ENCODE results near the gene RBM44.
"Not testable (repeated sequence)": the region's sequence is repeated elsewhere in the genome, so short reads cannot be mapped to it uniquely, and the experiment has no call there.

The RBM44 gene

GRCh38 chr2:237779521-237779920, 19.1 kb upstream of the RBM44 start:
- no peak overlapping the region for H3K27ac ChIP-seq
- no peak for DNase-seq (ENCODE audit: low read depth, low spot score)

DNA sequence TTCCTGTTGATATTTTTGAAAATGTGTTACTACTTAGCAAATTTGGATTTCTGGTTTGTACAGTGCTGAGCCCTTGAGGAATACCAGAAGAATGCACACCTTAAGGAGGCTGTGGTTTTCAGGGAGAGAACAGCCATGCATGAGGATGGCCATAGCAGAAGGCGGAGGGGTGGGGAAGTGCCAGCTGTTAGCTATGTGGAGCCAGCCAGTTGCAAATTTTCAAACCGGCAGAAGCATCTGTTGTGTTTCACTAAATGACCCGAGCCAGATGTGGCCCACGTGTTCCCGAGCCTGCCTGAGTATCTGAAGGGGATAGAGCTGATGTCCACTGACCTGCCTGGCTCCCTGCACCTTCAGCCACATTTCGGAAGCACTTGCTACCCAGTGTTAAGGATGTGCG, 16.4 kb upstream of the RBM44 start:
- H3K27ac ChIP-seq = no peak overlapping the region
- DNase-seq (ENCODE audit: low read depth, low spot score) = no peak

DNA sequence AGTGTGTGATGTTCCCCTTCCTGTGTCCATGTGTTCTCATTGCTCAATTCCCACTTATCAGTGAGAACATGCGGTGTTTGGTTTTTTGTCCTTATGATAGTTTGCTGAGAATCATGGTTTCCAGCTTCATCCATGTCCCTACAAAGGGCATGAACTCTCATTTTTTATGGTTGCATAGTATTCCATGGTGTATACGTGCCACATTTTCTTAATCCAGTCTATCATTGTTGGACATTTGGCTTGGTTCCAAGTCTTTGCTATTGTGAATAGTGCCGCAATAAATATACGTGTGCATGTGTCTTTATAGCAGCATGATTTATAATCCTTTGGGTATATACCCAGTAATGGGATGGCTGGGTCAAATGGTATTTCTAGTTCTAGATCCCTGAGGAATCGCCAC, 14.9 kb upstream of the RBM44 start:
- not testable (repeated sequence) for DNase-seq (ENCODE audit: low read depth, low spot score); H3K27ac ChIP-seq

GRCh38 chr2:237786936-237787335, 11.6 kb upstream of the RBM44 start:
- DNase-seq (ENCODE audit: low read depth, low spot score) = no peak

GRCh38 chr2:237790353-237790752, 8.2 kb upstream of the RBM44 start:
- no peak for DNase-seq (ENCODE audit: low read depth, low spot score)
- no peak overlapping the region for H3K27ac ChIP-seq

More at GRCh38 chr2:237786936-237787335, 11.6 kb upstream of the RBM44 start:
- H3K27ac ChIP-seq = no peak overlapping the region

GRCh38 chr2:237791977-237792727, 6.4 kb upstream of the RBM44 start:
- DNase-seq (ENCODE audit: low read depth, low spot score) = no peak
- no peak overlapping the region for H3K27ac ChIP-seq

- DNase-seq (ENCODE audit: low read depth, low spot score) = no peak
- no peak overlapping the region for H3K27ac ChIP-seq
Measured at GRCh38 chr2:237797253-237797652, 1.3 kb upstream of the RBM44 start.

DNA sequence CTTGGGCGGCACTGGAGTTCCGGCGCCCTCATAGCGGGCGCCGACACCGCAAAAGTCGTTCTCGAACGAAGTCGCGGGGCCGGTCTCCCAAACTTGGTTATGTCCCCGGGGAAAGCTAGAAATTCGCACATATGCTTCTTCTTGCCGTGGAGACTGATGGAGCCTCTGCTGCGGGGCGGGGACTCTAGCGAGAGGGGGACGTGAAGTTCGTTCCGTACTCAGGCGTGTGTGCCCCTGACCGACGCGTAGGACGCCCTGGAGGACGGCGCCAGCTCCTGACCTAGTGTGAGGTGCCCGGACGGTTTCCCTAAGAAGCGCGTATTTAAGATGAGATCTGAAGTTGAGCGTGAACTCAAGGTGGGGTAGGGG, 465 bp downstream of the RBM44 start:
- no peak overlapping the region for H3K27ac ChIP-seq
- no peak for DNase-seq (ENCODE audit: low read depth, low spot score)

DNA sequence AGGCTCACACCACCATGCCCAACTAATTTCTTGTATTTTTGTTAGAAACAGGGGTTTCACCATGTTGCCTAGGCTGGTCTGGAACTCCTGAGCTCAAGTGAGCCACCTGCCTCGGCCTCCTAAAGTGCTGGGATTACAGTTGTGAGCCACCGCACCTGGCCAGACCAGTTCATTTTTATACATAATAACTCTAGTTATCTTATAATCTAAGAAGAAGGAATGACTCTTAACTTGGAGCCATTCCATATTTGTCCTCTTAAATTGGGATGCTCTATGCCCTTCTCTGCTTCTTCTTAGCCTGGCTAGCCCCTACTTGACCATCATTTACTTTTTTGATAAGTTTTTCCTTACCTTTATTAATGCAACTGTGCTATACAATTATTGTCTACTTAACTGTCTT, 2.9 kb downstream of the RBM44 start:
- no peak for DNase-seq (ENCODE audit: low read depth, low spot score)
- H3K27ac ChIP-seq = no peak overlapping the region

DNA sequence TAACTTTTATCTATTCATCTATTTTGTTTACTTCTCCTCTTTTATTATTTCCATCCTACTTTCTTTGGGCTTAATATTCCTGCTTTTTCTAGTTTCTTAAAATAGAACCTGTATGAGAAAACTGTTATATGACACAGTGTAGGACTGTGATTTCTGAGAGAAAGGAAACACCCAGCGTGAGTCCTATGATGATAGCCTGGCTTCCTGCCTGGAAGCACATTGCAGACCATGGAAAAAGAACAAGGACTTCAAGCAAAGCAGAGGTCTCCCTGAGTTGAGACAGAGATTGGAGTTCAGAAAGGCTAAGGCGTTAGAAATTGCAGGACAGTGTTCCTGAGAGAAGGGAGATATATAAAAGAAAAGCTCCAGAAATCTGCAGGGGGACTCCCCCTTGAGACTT, 7.8 kb downstream of the RBM44 start:
- no peak for DNase-seq (ENCODE audit: low read depth, low spot score)

GRCh38 chr2:237815637-237816036, 17.1 kb downstream of the RBM44 start:
- no peak for DNase-seq (ENCODE audit: low read depth, low spot score)
- H3K27ac ChIP-seq = no peak overlapping the region

More for the DNA sequence above, 7.8 kb downstream of the RBM44 start:
- H3K27ac ChIP-seq = no peak overlapping the region

DNA sequence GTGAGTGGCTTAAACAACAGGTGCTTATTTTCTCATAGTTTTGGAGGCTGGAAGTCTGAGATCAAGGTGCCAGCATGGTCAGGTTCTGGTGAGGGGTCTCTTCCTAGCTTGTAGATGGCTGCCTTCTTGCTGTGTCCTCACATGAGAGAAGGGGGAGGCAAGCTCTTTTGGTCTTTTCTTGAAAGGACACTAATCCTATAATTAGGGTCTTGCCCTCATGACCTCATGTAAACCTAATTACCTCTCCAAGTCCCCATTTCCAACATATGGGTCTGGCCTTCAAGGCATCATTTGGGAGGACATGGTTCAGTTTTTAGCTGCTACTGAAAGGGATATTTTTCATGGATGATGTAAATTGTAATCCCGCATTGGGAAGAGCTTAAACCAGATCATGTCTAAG, 18.0 kb downstream of the RBM44 start:
- no peak overlapping the region for H3K27ac ChIP-seq
- DNase-seq (ENCODE audit: low read depth, low spot score) = no peak

- no peak overlapping the region for H3K27ac ChIP-seq
- peak; percentile 66 for DNase-seq (ENCODE audit: low read depth, low spot score)
Measured at GRCh38 chr2:237818066-237818473, 19.5 kb downstream of the RBM44 start.

DNA sequence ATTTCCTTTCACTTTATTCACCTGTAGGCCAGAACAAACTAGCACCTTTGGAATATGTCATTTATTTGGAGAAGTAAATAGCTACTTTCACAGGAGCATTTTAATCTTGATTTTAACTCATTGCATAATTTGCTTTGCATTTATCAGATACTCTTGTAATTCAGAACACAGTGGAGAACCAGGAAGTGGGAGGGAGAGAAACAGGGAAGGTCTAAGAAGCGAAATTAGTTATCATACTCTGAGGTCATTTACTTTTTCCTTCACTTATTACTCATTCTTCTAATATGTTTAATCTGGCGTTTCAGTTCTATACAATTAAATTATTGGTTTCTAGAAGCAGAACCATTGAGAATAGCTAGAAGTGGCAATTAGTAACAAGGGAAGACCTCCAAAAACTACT, 20.7 kb downstream of the RBM44 start:
- no peak overlapping the region for H3K27ac ChIP-seq
- DNase-seq (ENCODE audit: low read depth, low spot score) = no peak

- no peak overlapping the region for H3K27ac ChIP-seq
- DNase-seq (ENCODE audit: low read depth, low spot score) = no peak
Measured at GRCh38 chr2:237820421-237820820, 21.8 kb downstream of the RBM44 start.

- no peak for DNase-seq (ENCODE audit: low read depth, low spot score)
- H3K27ac ChIP-seq = no peak overlapping the region
Measured at GRCh38 chr2:237823544-237823943, 25.0 kb downstream of the RBM44 start.

GRCh38 chr2:237824085-237824484, 25.5 kb downstream of the RBM44 start:
- H3K27ac ChIP-seq = no peak overlapping the region
- no peak for DNase-seq (ENCODE audit: low read depth, low spot score)

DNA sequence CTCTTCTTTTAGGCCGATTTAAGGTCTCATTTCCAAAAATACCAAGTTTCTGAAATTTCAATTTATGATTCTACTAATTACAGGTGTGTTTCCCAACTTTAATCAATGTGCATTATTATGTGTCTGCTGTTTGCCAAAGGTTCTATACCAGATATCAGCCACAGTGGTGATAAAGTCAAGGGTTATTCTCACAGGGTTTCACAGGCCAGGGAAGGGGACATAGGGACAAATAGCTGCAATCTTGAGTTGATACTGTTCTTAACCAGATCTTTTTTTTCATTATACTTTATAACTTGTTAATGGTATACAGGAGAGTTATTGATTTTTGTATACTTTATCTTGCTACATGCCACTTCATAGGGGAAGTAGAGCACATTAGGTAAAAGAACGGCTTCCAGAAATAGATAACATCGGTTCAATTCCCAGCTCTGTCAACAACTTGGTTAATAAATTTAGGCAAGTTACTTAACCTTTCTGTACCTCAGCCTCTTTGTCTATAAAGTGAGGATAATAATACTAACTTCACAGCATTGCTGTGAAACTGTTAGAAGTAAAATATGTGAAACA, 28.9 kb downstream of the RBM44 start:
- DNase-seq (ENCODE audit: low read depth, low spot score) = no peak
- H3K27ac ChIP-seq = no peak overlapping the region

DNA sequence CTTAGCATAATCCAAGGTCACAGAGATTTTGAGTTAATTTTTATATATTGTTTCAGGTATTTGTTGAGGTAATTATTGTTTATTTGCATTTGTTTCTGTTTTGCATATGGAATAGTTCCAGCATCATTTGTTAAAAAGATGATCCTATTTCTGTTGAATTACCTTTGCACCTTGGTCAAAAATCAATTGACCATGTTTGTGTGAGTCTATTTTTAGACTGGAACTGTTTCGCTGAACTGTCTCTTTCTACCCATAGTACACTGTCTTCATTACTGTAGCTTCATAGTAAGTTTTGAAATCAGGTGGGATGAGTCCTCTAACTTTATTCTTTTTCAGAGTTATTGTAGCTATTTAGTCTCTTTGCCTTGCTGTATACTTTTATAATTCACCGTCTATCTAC, 31.9 kb downstream of the RBM44 start:
- no peak overlapping the region for H3K27ac ChIP-seq
- no peak for DNase-seq (ENCODE audit: low read depth, low spot score)

DNA sequence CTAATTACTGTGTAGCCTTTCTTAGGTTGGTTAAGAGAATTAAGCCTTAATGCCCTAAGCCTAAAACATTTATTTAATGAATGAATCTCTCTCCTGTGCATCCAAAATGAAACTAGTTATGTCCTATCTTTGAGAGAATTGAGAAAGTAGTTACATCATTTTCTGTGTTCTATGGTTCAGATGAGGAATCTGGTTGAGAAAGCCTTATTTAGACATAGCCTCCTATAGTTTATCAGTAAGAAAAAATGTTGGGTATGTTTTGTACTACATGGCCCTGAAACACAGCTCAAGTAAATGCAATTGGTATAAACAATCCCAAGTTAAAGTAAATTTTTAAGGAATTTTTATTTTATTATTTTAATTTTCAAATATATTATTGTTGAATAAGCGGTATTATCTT, 35.0 kb downstream of the RBM44 start:
- no peak for DNase-seq (ENCODE audit: low read depth, low spot score)
- no peak overlapping the region for H3K27ac ChIP-seq

- H3K27ac ChIP-seq = no peak overlapping the region
- DNase-seq (ENCODE audit: low read depth, low spot score) = no peak
Measured at GRCh38 chr2:237835372-237835771, 36.8 kb downstream of the RBM44 start.

DNA sequence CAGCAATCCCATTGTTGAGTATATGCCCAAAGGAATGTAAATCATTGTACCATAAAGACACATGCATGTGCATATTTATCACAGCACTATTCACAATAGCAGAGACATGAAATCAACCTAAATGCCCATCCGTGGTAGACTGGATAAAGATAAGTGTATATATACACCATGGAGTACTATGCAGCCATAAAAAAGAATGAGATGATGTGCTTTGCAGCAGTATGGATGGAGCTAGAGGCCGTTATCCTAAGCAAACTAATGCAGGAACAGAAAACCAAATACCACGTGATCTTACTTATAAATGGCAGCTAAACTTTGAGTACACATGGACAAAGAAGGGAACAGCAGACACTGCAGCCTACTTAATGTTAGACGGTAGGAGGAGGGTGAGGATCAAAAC, 42.5 kb downstream of the RBM44 start:
- no peak overlapping the region for H3K27ac ChIP-seq
- no peak for DNase-seq (ENCODE audit: low read depth, low spot score)

All from epithelial cell of prostate (primary cell).